NCI-H146 (cell line): ENCODE data around the gene PRODH2.
"Not testable (repeated sequence)": the region's sequence is repeated elsewhere in the genome, so short reads cannot be mapped to it uniquely, and the experiment has no call there.

Experiments used
- DNase-seq: peaks from one replicate; lab custom pipeline; 2025; lab: John Stamatoyannopoulos, UW

Gene PRODH2

DNA sequence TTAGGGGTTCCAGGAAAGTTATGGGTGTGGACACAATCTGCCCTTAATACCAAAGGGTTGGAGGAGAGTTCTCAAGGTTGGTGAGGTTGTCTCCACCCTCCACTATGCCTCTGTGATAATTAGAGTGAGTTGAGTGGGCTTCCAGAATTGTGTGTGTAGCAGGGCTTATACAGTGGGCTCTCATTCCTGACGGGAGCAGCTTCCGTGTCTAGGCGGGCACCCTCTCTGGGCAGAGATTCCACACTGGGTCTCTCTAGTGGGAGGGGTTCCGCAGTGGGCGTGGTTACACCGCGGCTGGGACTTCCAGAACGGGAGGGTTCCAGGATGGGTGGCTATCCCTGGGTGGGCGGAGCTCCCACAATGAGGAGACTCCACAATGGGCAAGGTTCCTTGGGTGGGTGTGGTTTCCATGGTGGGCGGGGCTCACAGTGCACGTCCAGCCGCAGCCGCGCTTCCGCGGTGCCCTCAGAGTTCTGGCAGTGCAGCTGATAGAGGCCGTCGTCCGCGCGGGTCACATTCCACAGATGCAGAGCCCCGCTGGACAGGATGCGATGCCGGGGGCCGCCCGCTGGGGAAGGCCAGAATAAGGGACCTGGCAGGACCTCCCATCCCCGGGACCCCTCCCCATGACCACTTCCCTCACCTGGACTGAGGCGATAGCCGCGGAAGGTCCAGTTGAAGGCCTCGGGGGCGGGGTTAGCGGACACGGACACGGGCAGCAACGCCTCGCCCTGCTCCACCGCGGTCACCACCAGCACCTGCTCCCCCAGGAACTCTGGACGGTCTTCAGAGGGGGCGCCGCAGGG, 31.2 kb upstream of the PRODH2 start:
- peak; percentile 62 for DNase-seq

DNA sequence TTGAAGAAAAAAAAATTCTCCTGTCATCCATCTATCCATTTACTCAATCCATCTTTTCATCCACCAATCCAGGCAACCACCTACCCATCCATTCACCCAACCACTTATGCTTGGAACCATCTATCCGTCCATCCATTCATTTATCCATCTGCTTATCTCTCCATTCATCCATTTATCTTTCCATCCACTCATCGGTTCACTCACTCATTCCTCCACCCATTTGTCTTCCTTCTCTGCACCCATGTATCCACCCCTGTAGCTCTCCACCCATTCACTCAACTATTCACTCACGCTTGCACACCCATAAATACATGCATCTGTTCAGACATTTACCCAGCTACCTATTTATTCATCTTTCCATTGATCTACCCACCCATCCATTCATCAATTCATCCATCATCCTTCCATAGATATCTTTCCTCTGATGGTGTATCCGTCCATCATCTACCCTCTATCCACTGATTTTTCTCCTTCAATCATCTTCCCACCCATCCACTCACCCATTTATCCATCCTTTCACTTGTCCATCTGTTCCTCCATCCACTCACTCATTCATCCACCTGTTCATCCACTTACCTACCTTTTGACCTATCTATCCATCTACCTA, 30.1 kb upstream of the PRODH2 start:
- no peak for DNase-seq

DNA sequence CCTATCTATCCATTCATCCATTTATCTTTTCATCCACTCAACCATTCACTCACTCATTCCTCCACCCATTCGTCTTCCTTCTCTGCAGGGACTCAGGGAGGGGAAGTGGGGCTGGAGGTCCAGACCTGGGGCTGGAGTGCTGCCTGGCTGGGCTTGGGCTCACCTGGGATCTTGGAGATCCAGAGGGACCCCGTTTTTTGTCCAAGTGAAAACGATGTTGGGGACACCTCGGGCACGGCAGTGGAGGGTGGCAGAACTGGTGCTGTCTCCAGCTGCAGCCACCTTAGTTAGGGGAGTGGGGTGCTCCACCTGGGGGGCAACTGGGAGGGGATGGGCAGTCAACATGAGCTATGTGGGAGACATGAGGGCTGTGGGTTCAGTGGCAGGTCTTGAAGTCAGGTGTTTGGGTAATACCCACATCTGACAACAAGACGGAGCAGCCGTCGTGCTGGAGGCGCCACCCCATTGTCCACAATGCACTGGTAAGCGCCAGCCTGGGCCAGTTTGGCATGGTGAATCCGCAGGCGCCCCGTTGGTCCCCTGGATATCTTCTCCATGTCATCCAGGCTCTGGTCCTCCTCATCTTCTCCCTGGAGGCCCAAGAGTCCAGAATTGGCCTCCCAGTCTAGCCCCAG, 29.4 kb upstream of the PRODH2 start:
- DNase-seq = no peak

DNA sequence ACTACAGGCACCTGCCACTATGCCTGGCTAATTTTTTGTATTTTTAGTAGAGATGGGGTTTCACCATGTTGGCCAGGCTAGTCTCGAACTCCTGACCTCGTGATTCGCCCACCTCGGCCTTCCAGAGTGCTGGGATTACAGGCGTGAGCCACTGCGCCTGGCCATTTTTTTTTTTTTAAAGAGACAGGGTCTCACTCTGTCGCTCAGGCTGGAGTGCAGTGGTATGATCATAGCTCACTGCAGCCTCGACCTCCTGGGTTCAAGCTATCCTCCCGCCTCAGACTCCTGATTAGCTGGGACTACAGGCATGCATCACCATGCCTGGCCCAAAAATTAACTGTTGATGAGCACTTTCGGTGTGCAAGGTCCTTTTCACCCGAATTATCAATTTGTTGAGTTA, 23.5 kb upstream of the PRODH2 start:
- DNase-seq = not testable (repeated sequence)

DNA sequence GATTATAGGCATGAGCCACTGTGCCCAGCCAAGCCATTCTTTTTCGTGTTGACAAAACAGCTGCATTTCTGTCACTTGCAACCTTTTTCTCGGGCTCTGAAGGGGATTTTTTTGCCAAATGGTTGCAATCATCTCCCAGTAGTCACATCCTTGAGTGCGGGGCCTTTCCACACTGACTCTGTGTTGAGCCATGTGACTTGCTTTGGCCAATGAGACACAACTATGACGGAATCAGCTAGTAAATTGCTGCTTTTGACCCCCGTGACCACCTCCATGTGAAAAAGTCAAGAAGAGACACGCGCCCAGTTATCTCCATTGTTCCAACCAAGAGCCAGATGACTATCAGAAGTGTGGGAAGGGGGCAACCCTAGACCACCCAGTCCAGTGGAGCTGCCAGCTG, 21.3 kb upstream of the PRODH2 start:
- no peak for DNase-seq

DNA sequence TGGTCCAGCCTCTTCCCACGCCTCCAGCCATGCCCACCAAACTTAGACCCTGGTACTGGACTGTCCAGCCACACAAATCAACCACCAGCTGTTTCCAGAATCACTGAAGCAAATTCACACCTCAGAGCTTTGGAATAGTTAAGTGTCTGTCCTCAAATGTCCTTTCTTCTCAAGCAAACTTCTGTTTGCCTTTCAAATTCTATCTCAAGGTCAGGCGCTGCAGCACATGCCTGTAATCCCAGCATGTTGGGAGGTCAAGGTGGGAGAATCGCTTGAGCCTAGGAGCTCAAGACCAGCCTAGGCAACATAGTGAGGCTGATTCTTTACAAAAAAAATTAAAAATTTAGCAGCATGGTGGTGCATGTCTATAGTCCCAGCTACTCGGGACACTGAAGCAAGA, 19.4 kb upstream of the PRODH2 start:
- DNase-seq = no peak

DNA sequence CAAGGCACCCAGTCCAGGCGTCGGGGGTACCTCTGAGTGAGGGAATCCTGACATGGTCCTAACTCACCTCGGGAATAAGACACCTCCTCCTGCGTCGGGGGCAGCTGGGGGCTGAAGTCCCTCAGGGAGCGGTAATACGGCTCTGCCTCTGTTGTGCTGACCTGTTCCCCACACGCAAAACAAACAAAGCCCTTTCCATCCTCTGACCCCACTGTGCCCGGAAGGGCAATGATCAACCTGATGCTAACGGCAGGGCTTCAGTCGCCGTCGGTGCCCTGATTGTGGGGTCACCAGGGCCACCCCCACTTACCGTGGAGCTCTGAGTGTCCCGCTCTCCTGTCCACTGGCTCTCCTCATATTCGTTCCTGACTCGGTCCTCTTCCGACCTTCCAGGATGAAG, 18.3 kb upstream of the PRODH2 start:
- DNase-seq = no peak

DNA sequence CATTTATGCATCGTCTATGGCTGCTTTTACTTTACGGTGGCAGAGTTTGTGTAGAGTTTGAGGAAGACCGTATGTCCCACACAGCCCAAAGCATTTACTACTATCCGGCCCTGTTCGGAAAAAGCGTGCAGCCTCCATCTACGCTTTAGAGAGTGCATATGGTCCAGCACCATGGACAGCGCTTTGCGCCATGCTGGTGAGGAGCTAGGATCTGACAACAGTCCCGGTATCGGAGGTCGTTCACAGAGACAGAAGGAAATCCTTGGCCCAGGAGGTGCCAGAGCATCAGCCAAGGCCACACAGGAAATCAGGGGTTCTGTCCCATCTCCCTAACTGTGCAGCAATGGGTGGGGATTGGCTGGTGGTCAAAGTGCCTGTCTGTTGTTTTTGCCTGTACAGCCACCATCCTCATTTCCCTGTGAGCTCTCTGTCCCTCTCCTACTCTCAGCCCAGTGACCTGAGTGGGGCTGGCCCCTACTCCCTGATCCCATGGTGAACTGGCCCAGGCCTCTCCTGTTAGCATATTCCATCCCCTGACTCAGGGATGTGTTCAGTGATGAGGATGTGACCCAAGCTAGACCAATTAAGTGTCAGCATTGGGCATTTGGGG, 16.2 kb upstream of the PRODH2 start:
- no peak for DNase-seq

DNA sequence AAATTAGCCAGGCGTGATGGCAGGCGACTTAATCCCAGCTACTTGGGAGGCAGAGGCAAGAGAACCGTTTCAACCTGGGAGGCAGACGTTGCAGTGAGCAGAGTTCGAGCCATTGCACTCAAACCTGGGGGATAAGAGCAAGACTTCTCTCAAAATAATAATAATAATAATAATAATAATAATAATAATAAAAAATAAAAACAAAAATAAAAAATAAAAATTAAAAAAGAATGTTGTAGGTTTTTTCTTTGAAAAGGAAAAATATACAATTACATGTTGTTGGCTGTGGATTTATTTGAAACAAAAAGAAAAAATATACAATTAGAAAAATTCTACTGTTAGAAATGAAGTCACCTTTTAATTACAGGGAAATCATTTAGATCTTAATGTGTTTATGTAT, 11.5 kb upstream of the PRODH2 start:
- no peak for DNase-seq

DNA sequence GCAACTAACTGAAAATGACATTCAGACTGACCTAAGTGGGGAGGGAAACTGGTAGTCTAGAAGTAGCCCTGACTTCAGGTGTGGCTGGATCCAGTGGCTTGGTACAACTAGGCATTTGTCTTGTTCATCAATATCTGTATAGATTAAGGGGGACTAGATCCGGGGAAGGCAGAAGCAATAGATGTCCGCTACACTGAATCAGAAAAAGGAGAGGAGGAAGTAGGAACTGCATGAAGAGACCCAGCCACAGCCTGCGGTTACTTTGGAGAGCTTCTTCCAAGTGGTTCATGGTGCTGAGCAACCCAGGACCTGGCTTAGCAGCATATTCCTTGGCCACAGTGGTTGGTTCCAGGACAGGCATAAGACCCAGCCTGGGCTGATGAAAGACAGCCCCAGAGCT, 9.9 kb upstream of the PRODH2 start:
- peak; percentile 18 for DNase-seq

DNA sequence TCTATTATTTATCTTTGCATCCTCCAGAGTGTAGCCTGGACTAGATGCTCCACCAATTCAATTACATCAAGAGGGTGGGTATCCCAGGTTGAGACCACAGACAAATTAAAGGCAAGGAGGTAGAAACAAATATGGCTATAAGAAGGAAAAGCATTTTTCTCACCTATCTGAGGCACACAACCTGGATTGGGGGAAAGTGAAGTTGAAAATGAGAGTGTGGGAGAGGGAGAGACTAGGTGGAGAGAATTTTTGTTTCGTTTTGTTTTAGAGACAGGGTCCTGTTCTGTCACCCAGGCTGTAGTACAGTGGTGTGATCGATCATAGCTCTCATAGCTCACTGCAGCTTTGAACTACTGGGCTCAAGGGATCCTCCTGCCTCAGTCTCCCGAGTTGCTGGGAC, 5.8 kb upstream of the PRODH2 start:
- DNase-seq = no peak

DNA sequence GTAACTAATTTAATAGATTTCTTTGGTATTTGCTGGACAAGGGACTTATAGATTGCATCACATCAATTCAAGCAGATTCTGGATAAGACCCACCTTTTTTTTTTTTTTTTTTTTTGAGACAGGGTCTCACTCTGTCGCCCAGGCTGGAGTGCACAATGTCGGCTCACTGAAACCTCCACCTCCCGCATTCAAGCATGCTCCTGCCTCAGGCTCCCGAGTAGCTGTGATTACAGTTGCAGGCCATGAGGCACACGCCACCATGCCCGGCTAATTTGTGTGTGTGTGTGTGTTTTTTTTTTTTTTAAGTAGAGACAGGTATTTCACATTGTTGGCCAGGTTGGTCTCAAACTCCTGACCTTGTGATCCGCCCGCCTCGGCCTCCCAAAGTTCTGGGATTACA, 4.2 kb upstream of the PRODH2 start:
- DNase-seq = no peak

DNA sequence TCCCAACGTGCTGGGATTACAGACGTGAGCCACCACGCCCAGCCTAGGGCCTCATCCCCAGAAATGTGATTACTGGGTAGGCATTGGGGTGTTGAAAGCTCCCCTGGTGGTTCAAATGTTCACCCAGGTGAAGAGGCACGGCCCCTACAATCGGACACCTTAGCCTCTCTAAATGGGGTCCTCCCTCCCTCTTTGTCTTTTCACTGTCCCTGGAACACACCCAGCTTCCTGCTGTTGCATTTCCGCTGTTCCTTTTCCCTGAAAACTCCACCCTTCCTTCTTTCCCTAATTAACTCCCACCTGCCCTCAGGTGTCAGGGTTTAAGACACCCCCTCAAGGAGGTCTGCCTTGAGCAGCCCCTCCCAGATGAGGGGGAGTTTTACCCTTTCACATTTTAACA, 3.6 kb upstream of the PRODH2 start:
- DNase-seq = peak; percentile 47

DNA sequence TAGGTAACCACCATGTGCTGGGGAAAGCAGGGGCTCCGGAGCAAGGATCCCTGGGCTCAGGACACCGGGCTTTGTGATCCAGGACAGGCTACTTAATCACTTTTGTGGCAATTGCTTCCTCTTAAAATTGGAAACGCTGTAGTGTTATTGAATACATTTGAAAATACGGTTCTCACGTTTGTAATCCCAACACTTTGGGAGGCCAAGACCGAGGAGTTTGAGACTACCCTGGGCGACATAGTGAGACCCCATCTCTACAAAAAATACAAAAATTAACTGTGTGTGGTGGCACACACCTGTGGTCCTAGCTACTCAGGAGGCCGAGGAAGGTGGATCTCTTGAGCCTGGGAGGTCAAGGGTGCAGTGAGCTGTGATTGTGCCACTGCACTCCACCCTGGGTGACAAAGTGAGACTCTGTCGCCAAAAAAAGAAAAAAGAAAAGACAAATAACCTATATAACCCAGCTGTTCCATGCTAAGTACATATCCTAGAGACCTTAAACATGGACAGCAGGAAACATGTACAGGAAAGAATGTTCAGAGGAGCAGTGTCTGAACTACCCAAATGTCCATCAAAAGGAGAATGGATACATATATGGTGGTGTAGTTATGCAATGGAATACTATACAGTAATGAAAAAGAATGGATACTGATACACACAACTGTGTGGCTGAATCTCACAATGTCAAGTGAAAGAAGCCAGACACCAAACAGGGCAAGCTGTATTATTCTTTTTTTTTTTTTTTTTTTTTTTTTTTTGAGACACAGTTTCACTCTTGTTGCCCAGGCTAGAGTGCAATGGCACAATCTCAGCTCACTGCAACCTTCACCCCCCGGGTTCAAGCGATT, 622 bp upstream of the PRODH2 start:
- no peak for DNase-seq

DNA sequence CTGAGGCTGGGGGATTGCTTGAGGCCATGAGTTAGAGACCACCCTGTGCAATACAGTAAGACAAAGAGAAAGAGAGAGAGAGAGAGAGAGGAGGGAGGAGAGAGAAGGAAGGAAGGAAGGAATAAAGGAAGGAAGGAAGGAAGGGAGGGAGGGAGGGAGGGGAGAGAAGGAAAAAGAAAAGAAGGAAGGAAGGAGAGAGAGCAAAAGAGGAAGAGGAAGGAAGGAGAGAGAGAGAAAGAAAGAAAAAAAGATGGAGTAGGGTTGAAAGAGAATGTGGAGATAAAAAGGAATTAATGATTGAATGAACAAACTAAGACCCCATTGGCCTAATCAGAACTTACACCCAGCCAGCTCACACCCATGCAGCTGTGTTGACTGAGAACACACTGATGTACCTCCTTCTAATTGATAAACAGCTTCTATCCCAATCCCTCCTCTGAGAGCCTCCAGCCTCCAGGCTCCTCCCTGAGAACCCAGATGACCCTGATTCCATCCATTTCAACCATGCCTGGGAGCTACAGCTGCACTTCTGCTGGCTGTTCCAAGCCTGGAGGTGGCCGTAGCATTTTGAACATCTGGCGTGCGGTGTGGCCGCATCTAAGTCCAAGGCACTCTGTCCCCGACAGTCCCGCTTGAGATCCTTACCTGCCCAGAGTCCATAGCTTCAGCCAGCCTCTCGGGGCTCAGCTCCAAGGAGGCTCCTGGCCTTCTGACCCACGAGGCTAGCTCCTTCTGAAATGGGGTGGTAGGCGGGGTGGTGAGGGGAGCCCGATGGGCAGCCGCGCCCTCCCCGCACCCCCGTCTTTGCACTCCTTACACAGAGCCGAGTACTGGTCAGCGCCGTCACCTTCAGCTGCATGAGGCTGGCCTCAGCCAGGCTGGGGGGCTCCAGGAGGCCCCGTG, 1.1 kb downstream of the PRODH2 start:
- DNase-seq = peak; percentile 27

DNA sequence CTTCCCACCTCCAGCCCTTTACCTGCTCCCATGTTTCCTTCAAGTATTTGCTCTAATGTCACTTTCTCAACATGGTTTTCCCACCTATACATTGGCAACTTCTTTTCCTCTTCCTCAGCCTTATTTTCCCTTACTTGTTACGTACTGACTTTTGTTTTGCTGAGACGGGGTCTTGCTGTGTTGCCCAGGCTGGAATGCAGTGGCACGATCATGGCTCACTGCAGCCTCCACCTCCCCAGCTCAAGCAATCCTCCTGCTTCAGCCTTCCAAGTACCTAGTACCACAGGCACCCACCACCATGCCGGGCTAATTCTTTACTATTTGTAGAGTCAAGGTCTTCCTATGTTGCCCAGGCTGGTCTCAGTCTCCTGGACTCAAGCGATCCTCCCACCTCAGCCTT, 5.0 kb downstream of the PRODH2 start:
- no peak for DNase-seq

DNA sequence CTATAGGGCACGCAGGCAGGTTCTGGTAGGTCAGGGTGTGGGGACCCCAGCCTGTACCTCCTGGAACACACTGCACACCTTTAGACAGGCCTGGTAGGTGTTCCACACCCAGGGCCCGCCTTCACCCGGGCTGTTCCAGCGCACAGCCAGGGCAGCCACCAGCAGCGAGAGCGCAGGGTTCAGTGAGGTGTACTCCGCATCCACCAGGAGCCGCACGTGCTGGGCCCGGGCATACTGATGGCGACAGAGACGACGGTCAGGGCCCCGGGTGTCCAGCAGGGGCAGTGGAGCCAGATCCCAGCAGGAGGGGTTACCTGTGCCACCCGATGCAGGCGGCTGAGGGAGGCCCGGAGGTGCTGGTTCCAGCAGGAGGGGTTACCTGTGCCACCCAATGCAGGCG, 6.0 kb downstream of the PRODH2 start:
- no peak for DNase-seq

DNA sequence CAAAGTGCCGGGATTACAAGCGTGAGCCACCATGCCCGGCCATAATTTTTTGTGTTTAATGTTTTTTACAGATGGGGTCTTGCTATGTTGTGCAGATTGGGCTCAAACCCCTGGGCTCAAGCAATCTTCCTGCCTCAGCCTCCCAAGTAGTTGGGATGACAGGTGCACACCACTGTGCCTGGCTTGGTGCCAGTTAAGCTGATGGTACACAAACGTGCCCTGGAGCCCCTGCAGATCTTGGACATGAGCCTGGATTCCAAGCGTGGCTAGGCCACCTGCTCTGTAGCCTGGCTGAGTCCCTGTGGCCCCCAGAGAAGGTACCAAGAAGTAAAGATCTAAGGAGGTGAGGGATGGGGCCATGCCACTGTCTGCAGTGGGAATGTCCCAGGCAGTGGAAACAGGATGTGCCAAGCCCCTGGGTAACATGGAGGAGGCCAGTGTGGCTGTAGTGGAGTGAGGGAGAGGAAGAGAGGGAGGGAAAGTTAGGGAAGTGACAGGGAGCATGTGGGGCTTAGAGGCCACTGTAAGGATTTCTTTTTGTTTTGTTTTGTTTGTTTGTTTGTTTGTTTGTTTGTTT, 7.0 kb downstream of the PRODH2 start:
- peak; percentile 72 for DNase-seq

DNA sequence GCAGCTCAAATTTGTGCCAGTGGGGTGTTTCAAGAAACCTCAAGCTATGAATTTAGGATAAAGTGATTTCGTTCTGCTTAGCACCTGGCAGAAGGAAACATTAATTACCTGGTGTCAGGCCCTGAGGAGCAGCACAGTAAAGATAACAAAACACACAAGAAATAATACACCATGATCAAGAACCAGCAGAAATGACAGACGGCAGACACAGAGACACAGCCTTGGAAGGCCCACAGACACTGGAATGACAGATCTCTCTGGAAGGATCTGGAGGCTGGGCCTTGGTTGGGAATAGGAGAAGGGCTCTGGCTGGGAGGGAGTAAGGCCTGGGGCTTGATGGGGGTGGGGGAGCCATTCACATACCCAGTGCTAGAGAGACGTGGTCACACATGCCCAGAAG, 10.8 kb downstream of the PRODH2 start:
- DNase-seq = no peak

DNA sequence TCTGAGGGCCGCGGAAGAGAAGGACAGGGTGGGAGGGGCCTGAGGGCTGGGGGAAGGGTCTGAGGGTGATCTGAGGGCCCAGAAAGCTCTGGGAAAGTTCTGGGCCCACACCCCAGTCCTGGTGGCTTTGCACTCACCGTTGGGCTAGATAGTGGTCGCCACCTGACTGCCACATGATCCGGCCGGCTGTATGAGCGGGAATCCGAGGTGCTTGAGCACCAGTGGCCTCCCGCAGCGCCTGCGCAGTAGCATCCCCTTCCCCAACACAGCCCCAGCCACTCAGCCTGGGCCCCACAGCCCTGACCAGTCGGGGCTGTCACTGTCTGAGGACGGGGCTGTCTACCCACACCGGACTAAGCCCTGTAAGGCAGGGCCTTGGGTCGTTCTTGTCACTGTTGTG, 15.0 kb downstream of the PRODH2 start:
- no peak for DNase-seq
